ENCODE results near the gene CD82.

Gene CD82

DNA sequence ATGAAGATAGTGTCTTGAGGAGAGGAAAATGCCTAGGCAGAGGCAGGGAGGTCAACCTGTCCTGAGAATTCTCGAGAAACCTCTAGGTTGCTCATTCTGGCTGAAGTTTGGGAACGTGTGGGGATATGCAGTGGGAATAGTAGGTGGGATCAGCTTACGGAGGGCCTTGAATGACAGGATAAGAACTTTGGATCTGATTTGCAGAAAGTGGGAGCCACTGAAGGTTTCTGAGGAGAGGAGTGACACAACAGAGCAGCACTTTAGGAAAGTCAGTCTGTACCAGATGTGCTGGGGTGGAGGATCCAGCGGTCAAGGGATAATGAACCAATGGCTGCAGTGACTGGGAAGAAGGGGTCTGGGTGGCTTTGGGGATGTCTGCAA is 2.4 kb downstream of the CD82 start:
- DNase-seq (ENCODE audit: low read depth): no peak
- H3K4me3 ChIP-seq (ENCODE audit: low read length): no peak overlapping the region
- TF ChIP-seq, protein P1, sequence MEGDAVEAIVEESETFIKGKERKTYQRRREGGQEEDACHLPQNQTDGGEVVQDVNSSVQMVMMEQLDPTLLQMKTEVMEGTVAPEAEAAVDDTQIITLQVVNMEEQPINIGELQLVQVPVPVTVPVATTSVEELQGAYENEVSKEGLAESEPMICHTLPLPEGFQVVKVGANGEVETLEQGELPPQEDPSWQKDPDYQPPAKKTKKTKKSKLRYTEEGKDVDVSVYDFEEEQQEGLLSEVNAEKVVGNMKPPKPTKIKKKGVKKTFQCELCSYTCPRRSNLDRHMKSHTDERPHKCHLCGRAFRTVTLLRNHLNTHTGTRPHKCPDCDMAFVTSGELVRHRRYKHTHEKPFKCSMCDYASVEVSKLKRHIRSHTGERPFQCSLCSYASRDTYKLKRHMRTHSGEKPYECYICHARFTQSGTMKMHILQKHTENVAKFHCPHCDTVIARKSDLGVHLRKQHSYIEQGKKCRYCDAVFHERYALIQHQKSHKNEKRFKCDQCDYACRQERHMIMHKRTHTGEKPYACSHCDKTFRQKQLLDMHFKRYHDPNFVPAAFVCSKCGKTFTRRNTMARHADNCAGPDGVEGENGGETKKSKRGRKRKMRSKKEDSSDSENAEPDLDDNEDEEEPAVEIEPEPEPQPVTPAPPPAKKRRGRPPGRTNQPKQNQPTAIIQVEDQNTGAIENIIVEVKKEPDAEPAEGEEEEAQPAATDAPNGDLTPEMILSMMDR (conservative IDR thresholded peaks at IDR 0.05; ENCODE audit: low read length): no peak

DNA sequence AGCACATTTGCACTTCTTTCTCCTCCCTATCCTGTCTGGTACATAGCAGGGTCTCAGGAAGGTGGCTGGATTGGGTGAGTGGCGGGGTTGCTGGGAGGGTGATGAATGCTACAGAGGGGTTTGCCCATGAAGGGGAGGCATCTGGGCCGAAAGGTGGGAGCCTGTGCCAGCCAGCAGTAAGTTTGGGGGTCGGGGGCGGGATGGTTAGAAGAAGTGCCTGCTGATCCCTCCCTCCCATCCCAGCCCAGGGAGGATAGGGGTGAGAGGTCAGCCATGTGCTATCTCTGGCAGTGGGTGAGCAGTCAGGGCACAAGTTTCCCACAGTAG is 2.8 kb downstream of the CD82 start:
- H3K4me3 ChIP-seq (ENCODE audit: low read length): no peak overlapping the region
- TF ChIP-seq, protein P1 (conservative IDR thresholded peaks at IDR 0.05; ENCODE audit: low read length): no peak
- DNase-seq (ENCODE audit: low read depth): no peak

DNA sequence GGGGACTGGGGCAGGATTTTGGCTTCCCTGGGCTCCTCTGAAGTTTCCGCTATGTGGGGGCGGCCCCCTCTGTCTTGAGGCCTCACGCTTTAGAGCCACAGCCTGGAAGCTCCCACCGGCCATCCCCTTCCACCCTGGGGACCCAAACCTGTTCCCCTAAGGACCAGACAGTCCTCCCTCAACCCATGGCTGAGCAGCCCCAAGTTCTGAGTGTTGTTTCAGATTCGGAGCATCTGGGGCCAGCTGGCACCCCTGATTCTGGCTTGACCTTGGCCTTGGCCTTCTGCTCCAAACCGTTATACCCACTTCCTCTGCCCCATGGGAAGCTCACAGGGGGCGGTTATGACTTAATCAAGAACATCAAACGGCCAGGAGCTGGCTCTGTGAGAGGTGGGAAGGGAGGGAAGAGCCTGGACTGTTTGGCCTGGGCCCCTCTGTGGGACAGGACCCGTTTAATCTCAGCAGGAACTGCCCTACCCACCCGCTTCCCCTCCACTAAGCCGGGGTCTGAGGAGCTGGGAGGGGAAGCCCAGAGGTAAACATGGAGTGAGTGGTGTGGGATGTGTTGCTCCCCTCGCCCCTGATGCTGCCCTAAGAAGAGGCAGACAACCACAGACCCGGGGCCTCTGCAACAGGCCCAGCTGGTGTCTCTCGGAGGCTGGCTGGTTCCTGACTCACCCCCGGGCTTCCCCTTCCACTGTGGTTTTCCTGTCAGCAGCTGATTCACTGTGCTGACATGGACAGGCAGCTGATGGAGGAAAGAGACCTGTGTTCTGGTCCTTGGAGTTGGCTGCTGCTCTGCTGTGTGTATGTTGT is 3.4 kb downstream of the CD82 start:
- TF ChIP-seq, protein P1 (conservative IDR thresholded peaks at IDR 0.05; ENCODE audit: low read length): no peak
- H3K4me3 ChIP-seq (ENCODE audit: low read length): no peak overlapping the region
- DNase-seq (ENCODE audit: low read depth): peak; percentile 88

DNA sequence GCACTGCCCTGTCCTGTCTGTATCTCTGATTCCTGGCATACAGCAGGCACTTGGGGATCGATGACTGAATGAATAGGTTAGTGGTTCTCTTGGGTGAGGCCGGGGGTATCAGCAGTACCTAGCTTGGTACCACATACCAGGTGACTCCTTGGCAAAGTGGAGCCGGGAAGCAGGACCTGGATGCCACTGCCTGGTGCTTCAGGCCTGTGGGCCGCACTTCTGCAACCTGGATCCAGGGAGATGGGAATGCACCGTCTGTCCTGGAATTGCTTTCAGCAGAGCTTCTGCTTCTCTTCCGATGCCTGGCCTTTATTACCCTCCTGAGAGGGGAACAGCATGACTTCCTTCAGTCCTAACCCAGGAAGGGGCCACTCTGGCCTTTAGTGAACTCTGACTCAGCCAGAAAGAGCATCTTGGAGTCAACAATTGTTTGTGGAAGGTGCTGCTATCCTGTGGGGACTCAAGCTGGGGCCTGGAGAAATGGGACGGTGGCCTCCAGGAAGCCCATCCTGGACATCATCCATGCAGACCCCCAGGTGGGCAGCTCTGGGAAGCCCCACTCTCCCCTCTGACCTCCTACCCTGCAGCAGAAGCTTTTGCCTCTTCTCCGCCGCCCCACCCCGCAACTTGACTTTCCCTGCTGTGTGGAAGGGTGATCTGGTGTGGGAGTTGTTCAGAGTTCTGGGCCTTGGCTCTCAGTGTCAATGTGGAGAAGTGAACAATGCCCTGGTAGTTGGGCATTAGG is 5.1 kb downstream of the CD82 start:
- no peak for DNase-seq (ENCODE audit: low read depth)
- no peak overlapping the region for H3K4me3 ChIP-seq (ENCODE audit: low read length)
- TF ChIP-seq, protein P1 (conservative IDR thresholded peaks at IDR 0.05; ENCODE audit: low read length): no peak

DNA sequence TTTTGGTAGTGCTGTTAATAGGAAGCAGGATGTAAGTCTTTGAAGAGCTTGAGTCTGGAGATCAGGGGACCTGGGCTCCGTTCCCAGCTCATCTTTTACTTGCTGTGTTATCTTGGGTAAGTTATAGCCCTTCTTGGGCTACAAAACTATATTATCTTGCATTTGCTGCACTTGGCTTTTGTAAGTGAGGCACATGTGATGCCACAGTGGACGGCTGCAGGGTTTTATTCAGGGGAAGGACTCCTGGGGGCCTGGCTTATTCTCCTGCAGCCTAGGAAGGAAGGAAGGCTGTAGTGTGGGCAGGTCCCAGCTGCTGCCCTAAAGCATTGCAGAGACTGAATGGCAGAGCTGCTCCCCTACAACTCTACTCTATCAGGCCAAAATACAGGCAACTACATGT is 6.4 kb downstream of the CD82 start:
- TF ChIP-seq, protein P1 (conservative IDR thresholded peaks at IDR 0.05; ENCODE audit: low read length): no peak
- no peak for DNase-seq (ENCODE audit: low read depth)
- no peak overlapping the region for H3K4me3 ChIP-seq (ENCODE audit: low read length)

DNA sequence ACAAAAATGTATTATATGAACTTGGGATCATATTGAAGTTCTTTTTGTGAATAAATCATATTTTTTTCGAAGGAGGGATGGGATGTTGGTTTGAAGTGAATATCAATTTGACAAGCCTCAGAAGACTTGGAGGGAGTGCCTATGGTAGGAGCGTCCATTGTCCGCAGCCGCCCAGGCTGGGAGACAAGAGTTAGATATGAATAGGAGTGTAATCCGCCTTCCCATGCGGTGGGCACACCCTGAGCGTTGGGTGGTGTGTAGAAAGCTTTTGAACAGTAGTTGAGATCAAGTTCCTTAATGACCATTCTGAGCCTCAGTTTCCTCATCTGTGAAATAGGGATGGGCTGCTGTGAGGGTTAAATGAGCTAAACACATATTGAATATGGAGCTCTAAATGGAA is 7.0 kb downstream of the CD82 start:
- DNase-seq (ENCODE audit: low read depth): no peak
- no peak overlapping the region for H3K4me3 ChIP-seq (ENCODE audit: low read length)
- TF ChIP-seq, protein P1 (conservative IDR thresholded peaks at IDR 0.05; ENCODE audit: low read length): no peak

DNA sequence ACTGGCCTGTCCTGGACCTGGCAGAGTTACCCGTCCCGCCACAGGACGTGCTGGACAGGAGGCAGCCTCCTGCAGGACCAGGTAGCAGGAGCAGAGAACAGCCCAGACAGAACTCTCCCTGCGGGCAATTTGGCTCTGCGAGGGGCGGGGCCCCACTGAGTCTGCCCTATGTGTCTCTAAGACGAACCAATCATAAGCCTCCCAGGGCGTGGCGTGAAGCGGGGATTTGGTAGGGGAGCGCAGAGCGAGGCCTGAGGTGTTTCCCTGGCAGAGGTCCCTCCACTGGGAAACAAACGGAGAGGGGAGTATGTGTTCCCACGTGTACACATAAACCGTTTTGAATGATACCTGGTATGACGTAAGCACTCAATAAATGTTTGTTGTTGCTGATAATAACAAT is 7.4 kb downstream of the CD82 start:
- no peak for DNase-seq (ENCODE audit: low read depth)
- TF ChIP-seq, protein P1 (conservative IDR thresholded peaks at IDR 0.05; ENCODE audit: low read length): no peak
- no peak overlapping the region for H3K4me3 ChIP-seq (ENCODE audit: low read length)
